Activated gamma-delta T cell (primary cell): ENCODE data around the gene SHANK1.

Experiments used
- DNase-seq: peaks from one replicate; lab custom pipeline; 2025; lab: John Stamatoyannopoulos, UW

The SHANK1 gene

GRCh38 chr19:50711805-50712204 is 7.8 kb downstream of the SHANK1 start:
- DNase-seq, result no peak

GRCh38 chr19:50711196-50711595 is 8.4 kb downstream of the SHANK1 start:
- no peak for DNase-seq

- DNase-seq, result no peak
Observed at GRCh38 chr19:50710612-50711011, 9.0 kb downstream of the SHANK1 start.

GRCh38 chr19:50710094-50710493 is 9.5 kb downstream of the SHANK1 start:
- no peak for DNase-seq

- no peak for DNase-seq
Observed at GRCh38 chr19:50708179-50708879, 11.3 kb downstream of the SHANK1 start.

GRCh38 chr19:50706387-50706786 is 13.2 kb downstream of the SHANK1 start:
- no peak for DNase-seq

- DNase-seq, result no peak
Observed at GRCh38 chr19:50705422-50706019, 14.1 kb downstream of the SHANK1 start.

GRCh38 chr19:50703915-50704796 is 15.4 kb downstream of the SHANK1 start:
- no peak for DNase-seq

- no peak for DNase-seq
Observed at GRCh38 chr19:50702871-50703829, 16.5 kb downstream of the SHANK1 start.

GRCh38 chr19:50702158-50702870 is 17.3 kb downstream of the SHANK1 start:
- no peak for DNase-seq

- DNase-seq, result no peak
Observed at GRCh38 chr19:50701367-50701985, 18.1 kb downstream of the SHANK1 start.

GRCh38 chr19:50697414-50698124 is 22.0 kb downstream of the SHANK1 start:
- DNase-seq, result no peak

GRCh38 chr19:50696094-50696483 is 23.5 kb downstream of the SHANK1 start:
- DNase-seq, result no peak

- DNase-seq, result no peak
Observed at GRCh38 chr19:50695251-50696093, 24.1 kb downstream of the SHANK1 start.

- no peak for DNase-seq
Observed at GRCh38 chr19:50694815-50695145, 24.8 kb downstream of the SHANK1 start.

- no peak for DNase-seq
Observed at GRCh38 chr19:50693064-50693975, 26.3 kb downstream of the SHANK1 start.

- DNase-seq, result no peak
Observed at GRCh38 chr19:50690439-50690838, 29.2 kb downstream of the SHANK1 start.

- DNase-seq, result no peak
Observed at GRCh38 chr19:50688766-50689165, 30.8 kb downstream of the SHANK1 start.
